22Rv1 (cell line): ENCODE results near the gene DYNLT4.

Source experiments
- CTCF ChIP-seq: fragments of 450-650 bp; IDR thresholded peaks from 2 replicates; pipeline ENCODE4 v1.5.1; 2017; ENCODE audit warnings: mild to moderate bottlenecking
- ZFX ChIP-seq: fragments of 450-650 bp; IDR thresholded peaks from 2 replicates; pipeline ENCODE4 v1.6.1; 2017; ENCODE audit warnings: antibody characterized with exemption, borderline replicate concordance

GRCh38 chr1:44847845-44848244 is 40.7 kb upstream of the DYNLT4 start:
- TF ChIP-seq CTCF: no peak
- TF ChIP-seq ZFX: no peak
